Measurements from ENCODE around the gene DCLK1. TPM values are rescaled to one million over a fixed set of nuclear protein-coding genes. Genes with fewer than 3 reads are reported as not detected.
A peak's percentile ranks its signal among the peaks of the same experiment; 100 is the strongest.

DCLK1 gene
- total and polyA plus RNA-seq, 2 donors (not counting 1 experiment from before 2014, with no cell fraction given) = 0.56 to 6.3 TPM

DNA sequence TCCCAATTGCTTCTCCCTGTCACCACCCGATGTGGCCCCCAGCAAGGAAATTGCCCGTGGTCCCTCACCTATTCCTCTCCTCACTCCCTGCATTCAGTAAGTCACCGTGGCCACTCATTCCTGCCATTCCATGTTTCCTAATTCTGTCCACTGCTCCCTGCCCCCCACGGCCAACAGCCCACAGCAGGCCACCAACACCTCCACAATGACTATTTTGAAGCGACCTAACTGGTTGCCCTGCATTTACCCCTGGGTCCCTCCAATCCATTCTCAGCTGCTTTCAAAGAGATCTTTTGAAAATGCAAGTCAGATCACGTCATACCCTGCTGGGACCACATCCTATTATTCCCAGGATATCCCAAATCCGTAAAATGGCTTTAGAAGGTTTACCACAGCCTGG is 210.4 kb downstream of the DCLK1 start:
- Histone ChIP-seq H3K27me3 (ENCODE audit: control insufficient read depth, insufficient read depth, low read length) (no peaks in the 10 kb centered on the region), H3K4me1 (ENCODE audit: control insufficient read depth, extremely low read depth, insufficient read depth, low read length) (peaks cover 4% of the 10 kb centered on the region), H3K9ac (ENCODE audit: insufficient read depth, low read length) (no peak overlapping the region), H2AFZ (ENCODE audit: low read length) (no peak overlapping the region), H3K9me3 (ENCODE audit: control insufficient read depth, insufficient read depth, low read depth, low read length) (no peaks in the 10 kb centered on the region), H3K27ac (ENCODE audit: insufficient read depth, low read length) (no peak overlapping the region), H3K4me2 (ENCODE audit: extremely low read depth, insufficient read depth, low read length) (no peak overlapping the region), H3K79me2 (ENCODE audit: control insufficient read depth, insufficient read depth, low read length) (no peaks in the 10 kb centered on the region), H4K20me1 (ENCODE audit: control insufficient read depth, extremely low read depth, insufficient read depth, low read length) (no peaks in the 10 kb centered on the region), H3K4me3 (replicated peaks in 1 of 4; ENCODE audit: control extremely low read depth in 1 of 4, insufficient read depth in 1 of 4, low read depth in 3 of 4, low read length in 4 of 4) (no peak overlapping the region), H3K36me3 (ENCODE audit: control insufficient read depth, insufficient read depth, low read length) (no peaks in the 10 kb centered on the region)
- no peak for DNase-seq (ENCODE audit: low read depth in 2 of 2)
- TF ChIP-seq, protein P1, sequence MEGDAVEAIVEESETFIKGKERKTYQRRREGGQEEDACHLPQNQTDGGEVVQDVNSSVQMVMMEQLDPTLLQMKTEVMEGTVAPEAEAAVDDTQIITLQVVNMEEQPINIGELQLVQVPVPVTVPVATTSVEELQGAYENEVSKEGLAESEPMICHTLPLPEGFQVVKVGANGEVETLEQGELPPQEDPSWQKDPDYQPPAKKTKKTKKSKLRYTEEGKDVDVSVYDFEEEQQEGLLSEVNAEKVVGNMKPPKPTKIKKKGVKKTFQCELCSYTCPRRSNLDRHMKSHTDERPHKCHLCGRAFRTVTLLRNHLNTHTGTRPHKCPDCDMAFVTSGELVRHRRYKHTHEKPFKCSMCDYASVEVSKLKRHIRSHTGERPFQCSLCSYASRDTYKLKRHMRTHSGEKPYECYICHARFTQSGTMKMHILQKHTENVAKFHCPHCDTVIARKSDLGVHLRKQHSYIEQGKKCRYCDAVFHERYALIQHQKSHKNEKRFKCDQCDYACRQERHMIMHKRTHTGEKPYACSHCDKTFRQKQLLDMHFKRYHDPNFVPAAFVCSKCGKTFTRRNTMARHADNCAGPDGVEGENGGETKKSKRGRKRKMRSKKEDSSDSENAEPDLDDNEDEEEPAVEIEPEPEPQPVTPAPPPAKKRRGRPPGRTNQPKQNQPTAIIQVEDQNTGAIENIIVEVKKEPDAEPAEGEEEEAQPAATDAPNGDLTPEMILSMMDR (conservative IDR thresholded peaks at IDR 0.05 in 1 of 2, IDR thresholded peaks at IDR 0.05 in 1 of 2; ENCODE audit: low read depth in 1 of 2, low read length in 2 of 2) = no peak
- no peak for TF ChIP-seq EZH2 (IDR thresholded peaks at IDR 0.05; ENCODE audit: low read length, missing control alignments)

DNA sequence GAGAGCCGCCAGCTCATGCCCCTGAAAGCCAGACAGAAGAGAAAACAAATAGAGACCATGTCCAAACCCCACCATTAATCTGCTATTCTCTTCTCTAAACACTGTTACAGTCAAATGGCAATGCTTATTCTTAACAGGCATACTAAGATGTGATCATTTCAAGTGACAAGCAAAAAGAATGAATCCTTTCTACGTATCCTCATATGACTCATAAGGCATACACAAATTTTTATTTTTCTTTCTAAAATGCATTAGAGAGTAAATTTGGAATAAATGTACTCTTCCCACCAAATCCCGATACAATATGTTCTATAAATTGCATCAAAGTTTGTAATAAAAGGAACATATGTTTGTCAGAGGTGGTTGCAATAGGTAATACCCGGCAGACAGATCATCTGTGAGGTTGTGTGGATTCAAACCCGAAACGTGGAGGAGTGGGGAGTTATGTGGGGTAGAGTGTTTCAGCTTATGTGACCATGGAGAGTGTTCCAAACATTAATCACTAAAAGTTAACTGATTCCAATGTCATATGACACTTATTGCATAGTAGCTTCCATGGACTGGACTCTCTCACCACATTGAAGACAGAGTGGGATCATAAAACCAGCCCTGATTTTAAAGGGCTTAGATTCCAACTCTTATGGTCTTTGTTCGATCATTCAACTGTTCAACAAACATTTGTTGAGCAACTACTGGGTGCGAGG is 213.1 kb downstream of the DCLK1 start:
- H3K27ac ChIP-seq (ENCODE audit: insufficient read depth, low read length) = no peak overlapping the region
- H2AFZ ChIP-seq (ENCODE audit: low read length) = no peak overlapping the region

DNA sequence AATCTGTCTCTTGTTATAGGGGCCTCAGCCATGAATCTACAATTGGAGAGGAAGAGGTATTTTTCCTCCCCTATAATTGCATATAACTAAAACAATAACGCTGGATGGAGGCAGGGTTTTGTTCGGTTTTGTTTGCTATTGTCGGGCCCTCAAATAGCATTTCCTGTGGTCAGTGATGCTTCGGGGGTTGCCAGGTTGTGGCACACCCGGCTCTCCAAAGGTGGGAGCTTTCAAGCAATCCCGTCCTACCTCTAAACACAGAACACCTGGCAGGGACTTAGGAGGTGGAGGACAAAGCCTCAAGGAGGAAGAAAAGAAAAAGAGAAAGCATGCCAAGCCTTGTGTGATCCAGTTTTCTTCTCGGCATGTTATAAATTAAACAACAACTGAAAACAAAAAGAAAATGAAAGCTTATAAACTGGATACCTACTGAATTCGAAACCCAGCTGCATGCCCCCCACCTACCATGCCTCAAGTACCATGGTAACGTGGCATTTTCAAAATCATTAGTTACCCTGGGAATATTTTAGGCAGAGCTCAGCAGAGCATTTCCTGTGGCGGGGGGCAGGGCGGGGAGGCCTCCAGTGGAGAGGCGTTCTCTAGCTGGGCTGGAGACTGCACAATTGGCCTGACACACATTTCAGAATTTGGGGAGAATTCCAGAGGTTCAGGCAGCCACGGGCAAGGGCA is 213.8 kb downstream of the DCLK1 start:
- DNase-seq (ENCODE audit: low read depth in 2 of 2) = peak in 1 of 2 donors; percentile 56
- Histone ChIP-seq H3K27me3 (ENCODE audit: control insufficient read depth, insufficient read depth, low read length) (no peaks in the 10 kb centered on the region), H3K4me2 (ENCODE audit: extremely low read depth, insufficient read depth, low read length) (peak overlapping the region; percentile 39), H3K9ac (ENCODE audit: insufficient read depth, low read length) (no peak overlapping the region), H4K20me1 (ENCODE audit: control insufficient read depth, extremely low read depth, insufficient read depth, low read length) (no peaks in the 10 kb centered on the region), H3K4me1 (ENCODE audit: control insufficient read depth, extremely low read depth, insufficient read depth, low read length) (no peaks in the 10 kb centered on the region), H3K4me3 (replicated peaks in 1 of 4; ENCODE audit: control extremely low read depth in 1 of 4, insufficient read depth in 1 of 4, low read depth in 3 of 4, low read length in 4 of 4) (peak overlapping the region in 1 of 4 experiments; percentile 8), H3K27ac (ENCODE audit: insufficient read depth, low read length) (no peak overlapping the region), H2AFZ (ENCODE audit: low read length) (peak overlapping the region; percentile 51), H3K9me3 (ENCODE audit: control insufficient read depth, insufficient read depth, low read depth, low read length) (no peaks in the 10 kb centered on the region), H3K79me2 (ENCODE audit: control insufficient read depth, insufficient read depth, low read length) (no peaks in the 10 kb centered on the region), H3K36me3 (ENCODE audit: control insufficient read depth, insufficient read depth, low read length) (no peaks in the 10 kb centered on the region)
- no peak for TF ChIP-seq EZH2 (IDR thresholded peaks at IDR 0.05; ENCODE audit: low read length, missing control alignments)
- TF ChIP-seq, protein P1 (conservative IDR thresholded peaks at IDR 0.05 in 1 of 2, IDR thresholded peaks at IDR 0.05 in 1 of 2; ENCODE audit: low read depth in 1 of 2, low read length in 2 of 2) = no peak

More for the DNA sequence above, 213.1 kb downstream of the DCLK1 start:
- H4K20me1 ChIP-seq (ENCODE audit: control insufficient read depth, extremely low read depth, insufficient read depth, low read length) = no peaks in the 10 kb centered on the region
- peak; percentile 18 to 37 for DNase-seq (ENCODE audit: low read depth in 2 of 2)
- no peaks in the 10 kb centered on the region for H3K9me3 ChIP-seq (ENCODE audit: control insufficient read depth, insufficient read depth, low read depth, low read length)
- no peak for TF ChIP-seq EZH2 (IDR thresholded peaks at IDR 0.05; ENCODE audit: low read length, missing control alignments)
- TF ChIP-seq, protein P1 (conservative IDR thresholded peaks at IDR 0.05 in 1 of 2, IDR thresholded peaks at IDR 0.05 in 1 of 2; ENCODE audit: low read depth in 1 of 2, low read length in 2 of 2) = no peak
- no peaks in the 10 kb centered on the region for H3K27me3 ChIP-seq (ENCODE audit: control insufficient read depth, insufficient read depth, low read length)
- H3K4me2 ChIP-seq (ENCODE audit: extremely low read depth, insufficient read depth, low read length) = peak overlapping the region; percentile 39
- H3K4me1 ChIP-seq (ENCODE audit: control insufficient read depth, extremely low read depth, insufficient read depth, low read length) = no peaks in the 10 kb centered on the region
- H3K36me3 ChIP-seq (ENCODE audit: control insufficient read depth, insufficient read depth, low read length) = no peaks in the 10 kb centered on the region
- H3K4me3 ChIP-seq (replicated peaks in 1 of 4; ENCODE audit: control extremely low read depth in 1 of 4, insufficient read depth in 1 of 4, low read depth in 3 of 4, low read length in 4 of 4) = no peak overlapping the region
- no peaks in the 10 kb centered on the region for H3K79me2 ChIP-seq (ENCODE audit: control insufficient read depth, insufficient read depth, low read length)
- H3K9ac ChIP-seq (ENCODE audit: insufficient read depth, low read length) = no peak overlapping the region
